T47D (cell line): ENCODE measurements around the gene GTF2I.

Experiments
- DNase-seq, 2 experiments: peaks; one replicate each; pipeline versions ENCODE4 v3.0.0 to v3.0.0-alpha.2; 2011 to 2012; ENCODE audit warnings: low read depth in 1 of 2, low spot score in 1 of 2
- JUND ChIP-seq: IDR thresholded peaks from 2 replicates; pipeline ENCODE4 v1.6.1; 2012; ENCODE audit warnings: low read depth
- in situ Hi-C: cut with HindIII; loops from 2 replicates; pipeline ENCODE4 v1.10.0; 2016; ENCODE audit warnings: low sequenced_read_pairs, low pct_unique_long_range_greater_than_20kb

Gene GTF2I

GRCh38 chr7:74657692-74658177 is at the start of gene GTF2I:
GTF2I (plus strand) TSS chr7:74657718; CDS start chr7:74689129, 31,411 bp downstream.
- in situ Hi-C loops, result no loop called here
- TF ChIP-seq JUND, result no peak

GRCh38 chr7:74612015-74612829 is 45.3 kb upstream of the GTF2I start:
- in situ Hi-C loops, result no loop called here
- no peak for TF ChIP-seq JUND
- DNase-seq, result peak in 1 of 2 experiments; percentile 75

More at GRCh38 chr7:74657692-74658177, at the start of gene GTF2I:
- no peak for DNase-seq

GRCh38 chr7:74615933-74616780 is 41.4 kb upstream of the GTF2I start:
- TF ChIP-seq JUND, result no peak
- in situ Hi-C loops, result no loop called here
- peak in 1 of 2 experiments; percentile 31 for DNase-seq

GRCh38 chr7:74617180-74617744 is 40.3 kb upstream of the GTF2I start:
- in situ Hi-C loops, result no loop called here
- no peak for TF ChIP-seq JUND
- peak in 1 of 2 experiments; percentile 30 for DNase-seq

GRCh38 chr7:74619235-74619860 is 38.2 kb upstream of the GTF2I start:
- in situ Hi-C loops, result no loop called here
- TF ChIP-seq JUND, result no peak
- no peak for DNase-seq

GRCh38 chr7:74622228-74622749 is 35.2 kb upstream of the GTF2I start:
- no peak for DNase-seq
- in situ Hi-C loops, result no loop called here
- TF ChIP-seq JUND, result no peak

GRCh38 chr7:74623135-74623534 is 34.4 kb upstream of the GTF2I start:
- in situ Hi-C loops, result no loop called here
- no peak for TF ChIP-seq JUND
- DNase-seq, result no peak

- in situ Hi-C loops, result no loop called here
- peak in 1 of 2 experiments; percentile 48 for DNase-seq
- TF ChIP-seq JUND, result no peak
Measured at GRCh38 chr7:74625446-74625845, 32.1 kb upstream of the GTF2I start.

GRCh38 chr7:74627661-74628411 is 29.7 kb upstream of the GTF2I start:
- TF ChIP-seq JUND, result no peak
- in situ Hi-C loops, result no loop called here
- no peak for DNase-seq

- no peak for DNase-seq
- in situ Hi-C loops, result no loop called here
- TF ChIP-seq JUND, result no peak
Measured at GRCh38 chr7:74632505-74632904, 25.0 kb upstream of the GTF2I start.

GRCh38 chr7:74633451-74633921 is 24.0 kb upstream of the GTF2I start:
- in situ Hi-C loops, result no loop called here
- no peak; the same call in 1 of the 2 replicates for TF ChIP-seq JUND
- DNase-seq, result peak in 1 of 2 experiments; percentile 75
